ENCODE results near the gene MALL.
"Not testable (repeated sequence)": the region's sequence is repeated elsewhere in the genome, so short reads cannot be mapped to it uniquely, and the experiment has no call there.

MALL gene

GRCh38 chr2:110049769-110050168, 65.9 kb downstream of the MALL start:
- not testable (repeated sequence) for DNase-seq

- DNase-seq, result not testable (repeated sequence)
Measured at GRCh38 chr2:110048255-110049197, 67.1 kb downstream of the MALL start.

- DNase-seq, result not testable (repeated sequence)
Measured at GRCh38 chr2:110047225-110047624, 68.4 kb downstream of the MALL start.

GRCh38 chr2:110041941-110042660, 73.5 kb downstream of the MALL start:
- DNase-seq, result not testable (repeated sequence)

GRCh38 chr2:110037336-110037735, 78.3 kb downstream of the MALL start:
- DNase-seq, result not testable (repeated sequence)

- DNase-seq, result not testable (repeated sequence)
Measured at GRCh38 chr2:110035384-110035783, 80.2 kb downstream of the MALL start.

GRCh38 chr2:110034935-110035334, 80.7 kb downstream of the MALL start:
- not testable (repeated sequence) for DNase-seq
